Measurements from ENCODE around the gene ZDHHC3.

The ZDHHC3 gene

GRCh38 chr3:44982817-44983216, 6.8 kb upstream of the ZDHHC3 start:
- no peaks in the 10 kb centered on the region for H3K9me2 ChIP-seq (replicated peaks; ENCODE audit: control insufficient read depth, low read length)
- TF ChIP-seq EZH2phosphoT487 (IDR thresholded peaks at IDR 0.05; ENCODE audit: borderline replicate concordance, low read length): no peak
- TF ChIP-seq, protein P1, sequence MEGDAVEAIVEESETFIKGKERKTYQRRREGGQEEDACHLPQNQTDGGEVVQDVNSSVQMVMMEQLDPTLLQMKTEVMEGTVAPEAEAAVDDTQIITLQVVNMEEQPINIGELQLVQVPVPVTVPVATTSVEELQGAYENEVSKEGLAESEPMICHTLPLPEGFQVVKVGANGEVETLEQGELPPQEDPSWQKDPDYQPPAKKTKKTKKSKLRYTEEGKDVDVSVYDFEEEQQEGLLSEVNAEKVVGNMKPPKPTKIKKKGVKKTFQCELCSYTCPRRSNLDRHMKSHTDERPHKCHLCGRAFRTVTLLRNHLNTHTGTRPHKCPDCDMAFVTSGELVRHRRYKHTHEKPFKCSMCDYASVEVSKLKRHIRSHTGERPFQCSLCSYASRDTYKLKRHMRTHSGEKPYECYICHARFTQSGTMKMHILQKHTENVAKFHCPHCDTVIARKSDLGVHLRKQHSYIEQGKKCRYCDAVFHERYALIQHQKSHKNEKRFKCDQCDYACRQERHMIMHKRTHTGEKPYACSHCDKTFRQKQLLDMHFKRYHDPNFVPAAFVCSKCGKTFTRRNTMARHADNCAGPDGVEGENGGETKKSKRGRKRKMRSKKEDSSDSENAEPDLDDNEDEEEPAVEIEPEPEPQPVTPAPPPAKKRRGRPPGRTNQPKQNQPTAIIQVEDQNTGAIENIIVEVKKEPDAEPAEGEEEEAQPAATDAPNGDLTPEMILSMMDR (IDR thresholded peaks at IDR 0.05; ENCODE audit: low read depth, low read length, poor library complexity, severe bottlenecking): no peak
- no peak overlapping the region for H3K4me3 ChIP-seq (ENCODE audit: low read length)
- 0 out of 2 replicates have a peak, but pooled peaks cover 2% of the 10 kb centered on the region for H3F3A ChIP-seq (ENCODE audit: control insufficient read depth, insufficient read depth)
- H3K4me2 ChIP-seq (ENCODE audit: low read length): no peak overlapping the region
- H3K27me3 ChIP-seq (ENCODE audit: control insufficient read depth, low read length): no peaks in the 10 kb centered on the region
- peaks cover 93% of the 10 kb centered on the region for H3K79me2 ChIP-seq (ENCODE audit: control insufficient read depth, low read length)
- H3K9me3 ChIP-seq (ENCODE audit: control insufficient read depth, insufficient read depth, low read length): no peaks in the 10 kb centered on the region
- H4K20me1 ChIP-seq (ENCODE audit: control insufficient read depth, insufficient read depth, low read depth, low read length): peaks cover 19% of the 10 kb centered on the region; the same call in 1 of the 2 replicates
- H3K27ac ChIP-seq (ENCODE audit: low read depth, low read length): no peak overlapping the region
- peaks cover 54% of the 10 kb centered on the region for H3K36me3 ChIP-seq (ENCODE audit: control insufficient read depth, low read length)
- H3K4me1 ChIP-seq (ENCODE audit: control insufficient read depth, low read length): peaks cover 14% of the 10 kb centered on the region

DNA sequence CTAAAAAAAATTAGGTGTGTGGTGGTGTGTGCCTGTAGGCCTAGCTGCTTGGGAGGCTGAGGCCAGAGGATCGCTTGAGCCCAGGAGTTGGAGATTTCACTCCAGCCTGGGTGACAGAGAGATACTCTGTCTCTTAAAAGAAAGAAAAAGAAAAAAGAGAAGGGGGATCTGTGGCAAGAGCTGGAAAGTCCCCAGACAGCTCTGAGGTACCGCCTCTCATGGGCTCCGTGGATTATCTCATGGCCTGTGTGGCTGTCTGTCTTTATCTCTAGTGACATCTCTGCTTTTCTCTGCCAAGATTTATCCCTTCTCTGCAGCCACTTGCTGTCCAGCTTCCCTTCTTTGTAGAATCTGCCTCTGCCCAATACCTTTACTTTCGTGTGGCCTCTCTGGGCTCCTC, 5.8 kb upstream of the ZDHHC3 start:
- Histone ChIP-seq H3K4me3 (ENCODE audit: low read length) (no peak overlapping the region), H3K9me3 (ENCODE audit: control insufficient read depth, insufficient read depth, low read length) (no peaks in the 10 kb centered on the region), H3F3A (ENCODE audit: control insufficient read depth, insufficient read depth) (no peaks in the 10 kb centered on the region), H3K27me3 (ENCODE audit: control insufficient read depth, low read length) (no peaks in the 10 kb centered on the region), H4K20me1 (ENCODE audit: control insufficient read depth, insufficient read depth, low read depth, low read length) (peaks cover 19% of the 10 kb centered on the region; the same call in 1 of the 2 replicates), H3K36me3 (ENCODE audit: control insufficient read depth, low read length) (peaks cover 57% of the 10 kb centered on the region), H3K4me2 (ENCODE audit: low read length) (no peak overlapping the region), H3K79me2 (ENCODE audit: control insufficient read depth, low read length) (peaks cover 94% of the 10 kb centered on the region), H3K9me2 (replicated peaks; ENCODE audit: control insufficient read depth, low read length) (no peaks in the 10 kb centered on the region), H3K4me1 (ENCODE audit: control insufficient read depth, low read length) (peaks cover 23% of the 10 kb centered on the region), H3K27ac (ENCODE audit: low read depth, low read length) (no peak overlapping the region)
- TF ChIP-seq EZH2phosphoT487 (IDR thresholded peaks at IDR 0.05; ENCODE audit: borderline replicate concordance, low read length): no peak
- TF ChIP-seq, protein P1 (IDR thresholded peaks at IDR 0.05; ENCODE audit: low read depth, low read length, poor library complexity, severe bottlenecking): no peak

GRCh38 chr3:44981220-44981619, 5.2 kb upstream of the ZDHHC3 start:
- TF ChIP-seq EZH2phosphoT487 (IDR thresholded peaks at IDR 0.05; ENCODE audit: borderline replicate concordance, low read length): no peak
- TF ChIP-seq, protein P1 (IDR thresholded peaks at IDR 0.05; ENCODE audit: low read depth, low read length, poor library complexity, severe bottlenecking): no peak
- H3K27ac ChIP-seq (ENCODE audit: low read depth, low read length): no peak overlapping the region
- no peaks in the 10 kb centered on the region for H3K9me2 ChIP-seq (replicated peaks; ENCODE audit: control insufficient read depth, low read length)
- H3K4me2 ChIP-seq (ENCODE audit: low read length): no peak overlapping the region
- H3K9me3 ChIP-seq (ENCODE audit: control insufficient read depth, insufficient read depth, low read length): no peaks in the 10 kb centered on the region
- peaks cover 95% of the 10 kb centered on the region for H3K79me2 ChIP-seq (ENCODE audit: control insufficient read depth, low read length)
- H4K20me1 ChIP-seq (ENCODE audit: control insufficient read depth, insufficient read depth, low read depth, low read length): peaks cover 19% of the 10 kb centered on the region; the same call in 1 of the 2 replicates
- H3K36me3 ChIP-seq (ENCODE audit: control insufficient read depth, low read length): peaks cover 57% of the 10 kb centered on the region
- no peak overlapping the region for H3K4me3 ChIP-seq (ENCODE audit: low read length)
- H3K27me3 ChIP-seq (ENCODE audit: control insufficient read depth, low read length): no peaks in the 10 kb centered on the region
- no peaks in the 10 kb centered on the region for H3F3A ChIP-seq (ENCODE audit: control insufficient read depth, insufficient read depth)
- peaks cover 23% of the 10 kb centered on the region for H3K4me1 ChIP-seq (ENCODE audit: control insufficient read depth, low read length)

Measured in DOHH2 (cell line).